NCI-H748 (cell line): ENCODE results near the gene TMIE.

Experiments used
- DNase-seq: peaks from one replicate; lab custom pipeline; 2025; ENCODE audit not compliant: unreplicated experiment; lab: John Stamatoyannopoulos, UW

Gene TMIE

GRCh38 chr3:46706771-46707582 is 5.8 kb downstream of the TMIE start:
- no peak for DNase-seq

- no peak for DNase-seq
These were observed 6.4 kb downstream of the TMIE start for GRCh38 chr3:46707601-46708011.

- no peak for DNase-seq
These were observed 7.4 kb downstream of the TMIE start for GRCh38 chr3:46708401-46709156.

GRCh38 chr3:46709157-46709654 is 8.0 kb downstream of the TMIE start:
- DNase-seq = no peak

- DNase-seq = no peak
These were observed 8.5 kb downstream of the TMIE start for GRCh38 chr3:46709721-46710120.

- DNase-seq = no peak
These were observed 9.0 kb downstream of the TMIE start for GRCh38 chr3:46710229-46710628.

GRCh38 chr3:46710671-46711295 is 9.6 kb downstream of the TMIE start:
- DNase-seq = no peak

- DNase-seq = no peak
These were observed 10.1 kb downstream of the TMIE start for GRCh38 chr3:46711305-46711704.

- DNase-seq = no peak
These were observed 10.6 kb downstream of the TMIE start for GRCh38 chr3:46711760-46712159.

GRCh38 chr3:46712191-46713049 is 11.2 kb downstream of the TMIE start:
- DNase-seq = no peak

GRCh38 chr3:46713050-46713897 is 12.1 kb downstream of the TMIE start:
- DNase-seq = no peak

- no peak for DNase-seq
These were observed 12.8 kb downstream of the TMIE start for GRCh38 chr3:46713898-46714552.

GRCh38 chr3:46714728-46715506 is 13.7 kb downstream of the TMIE start:
- no peak for DNase-seq

- DNase-seq = no peak
These were observed 14.4 kb downstream of the TMIE start for GRCh38 chr3:46715507-46716175.

- DNase-seq = no peak
These were observed 15.6 kb downstream of the TMIE start for GRCh38 chr3:46716461-46717441.

GRCh38 chr3:46717447-46718231 is 16.4 kb downstream of the TMIE start, which contains the start of gene PRSS50:
PRSS50 (minus strand) TSS chr3:46717869; CDS start chr3:46717824, 45 bp downstream.
- DNase-seq = no peak
